ENCODE measurements around the gene PIMREG. TPM values are rescaled to one million over a fixed set of nuclear protein-coding genes. Genes with fewer than 3 reads are reported as not detected.

The PIMREG gene
- total RNA-seq, 1 donor from 2014 or later: 8.9 TPM

- Mint-ChIP-seq H3K27me3 (ENCODE audit: low read depth) (peaks cover 51% of the 10 kb centered on the region), H3K9me3 (peaks cover 17% of the 10 kb centered on the region), H3K4me1 (ENCODE audit: low read depth) (peaks cover 16% of the 10 kb centered on the region), H3K4me3 (ENCODE audit: low read depth) (no peak overlapping the region), H3K27ac (no peak overlapping the region), H3K36me3 (ENCODE audit: low read depth) (peaks cover 3% of the 10 kb centered on the region)
- no peak for DNase-seq (ENCODE audit: low spot score)
- intact Hi-C loops (cut with micrococcal nuclease): loop anchor here (10.0 kb wide), 3 partner anchors 52 to 722 kb away; no protein-coding TSS in a partner anchor
These were observed 17.7 kb upstream of the PIMREG start for GRCh38 chr17:6426356-6427101.

DNA sequence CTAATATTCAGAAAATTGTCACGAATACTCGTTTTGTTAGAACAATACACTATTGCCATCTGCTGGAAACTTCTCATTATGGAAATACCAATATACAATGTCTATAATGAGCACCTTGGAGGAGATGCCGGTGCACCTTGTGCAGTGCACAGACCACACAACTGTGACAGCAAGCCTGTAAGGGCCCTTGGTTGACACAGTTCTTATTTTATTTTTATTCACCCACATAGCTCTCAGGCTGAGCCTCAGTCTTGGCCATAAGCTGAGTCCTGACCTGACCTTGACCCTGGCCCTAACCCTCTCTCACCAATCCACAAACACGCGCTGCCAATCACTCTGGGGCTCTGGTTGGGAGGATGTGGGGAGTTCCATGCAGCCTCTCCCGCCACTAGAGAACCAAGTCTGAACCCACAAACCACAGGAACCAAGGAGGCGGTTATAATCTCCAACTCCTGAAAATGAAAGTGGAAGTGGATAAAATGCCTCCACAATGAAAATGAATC, 16.9 kb upstream of the PIMREG start:
- peaks cover 13% of the 10 kb centered on the region for H3K4me1 Mint-ChIP-seq (ENCODE audit: low read depth)
- DNase-seq (ENCODE audit: low spot score): peak; percentile 76
- H3K27ac Mint-ChIP-seq: no peak overlapping the region
- no peak overlapping the region for H3K4me3 Mint-ChIP-seq (ENCODE audit: low read depth)
- H3K36me3 Mint-ChIP-seq (ENCODE audit: low read depth): peaks cover 3% of the 10 kb centered on the region
- intact Hi-C loops (cut with micrococcal nuclease): loop anchor here (10.0 kb wide), 3 partner anchors 53 to 723 kb away; no protein-coding TSS in a partner anchor
- H3K27me3 Mint-ChIP-seq (ENCODE audit: low read depth): peaks cover 53% of the 10 kb centered on the region
- H3K9me3 Mint-ChIP-seq: peaks cover 21% of the 10 kb centered on the region

- Mint-ChIP-seq H3K4me3 (ENCODE audit: low read depth) (no peak overlapping the region), H3K4me1 (ENCODE audit: low read depth) (peaks cover 13% of the 10 kb centered on the region), H3K36me3 (ENCODE audit: low read depth) (peaks cover 3% of the 10 kb centered on the region), H3K27me3 (ENCODE audit: low read depth) (peaks cover 52% of the 10 kb centered on the region), H3K9me3 (peaks cover 21% of the 10 kb centered on the region), H3K27ac (no peak overlapping the region)
- no peak for DNase-seq (ENCODE audit: low spot score)
- intact Hi-C loops (cut with micrococcal nuclease): loop anchor here (1.0 to 10.0 kb wide), 4 partner anchors 8 to 724 kb away; no protein-coding TSS in a partner anchor
These were observed 15.9 kb upstream of the PIMREG start for GRCh38 chr17:6428207-6428965.

- Mint-ChIP-seq H3K27me3 (ENCODE audit: low read depth) (peaks cover 51% of the 10 kb centered on the region), H3K4me3 (ENCODE audit: low read depth) (no peak overlapping the region), H3K36me3 (ENCODE audit: low read depth) (peaks cover 3% of the 10 kb centered on the region), H3K4me1 (ENCODE audit: low read depth) (peaks cover 13% of the 10 kb centered on the region), H3K9me3 (peaks cover 21% of the 10 kb centered on the region), H3K27ac (no peak overlapping the region)
- no peak for DNase-seq (ENCODE audit: low spot score)
- intact Hi-C loops (cut with micrococcal nuclease): loop anchor here (10.0 kb wide), 3 partner anchors 54 to 724 kb away; no protein-coding TSS in a partner anchor
These were observed 15.0 kb upstream of the PIMREG start for GRCh38 chr17:6429266-6429665.

DNA sequence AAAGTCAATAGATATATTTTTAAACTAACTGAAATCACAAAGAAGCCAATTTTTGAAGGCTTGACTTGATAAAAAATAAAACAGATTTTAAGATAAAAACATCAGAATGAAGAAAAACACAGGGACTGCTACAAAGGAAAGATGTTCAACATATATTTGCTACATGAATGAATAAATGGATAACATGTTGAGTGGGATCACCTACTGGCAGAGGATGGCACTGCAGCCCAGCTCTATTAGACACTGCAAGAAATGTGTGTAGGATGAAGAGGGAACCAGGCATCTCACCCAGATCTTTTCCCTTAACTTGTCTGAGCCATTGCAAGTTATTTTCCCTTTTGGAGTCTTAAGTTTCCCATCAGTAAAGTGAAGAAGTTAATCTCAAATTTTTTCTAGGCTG, 13.5 kb upstream of the PIMREG start:
- peaks cover 13% of the 10 kb centered on the region for H3K4me1 Mint-ChIP-seq (ENCODE audit: low read depth)
- no peak for DNase-seq (ENCODE audit: low spot score)
- H3K27me3 Mint-ChIP-seq (ENCODE audit: low read depth): peaks cover 43% of the 10 kb centered on the region
- intact Hi-C loops (cut with micrococcal nuclease): no loop called here
- no peak overlapping the region for H3K27ac Mint-ChIP-seq
- peaks cover 21% of the 10 kb centered on the region for H3K9me3 Mint-ChIP-seq
- H3K4me3 Mint-ChIP-seq (ENCODE audit: low read depth): no peak overlapping the region
- peaks cover 3% of the 10 kb centered on the region for H3K36me3 Mint-ChIP-seq (ENCODE audit: low read depth)

DNA sequence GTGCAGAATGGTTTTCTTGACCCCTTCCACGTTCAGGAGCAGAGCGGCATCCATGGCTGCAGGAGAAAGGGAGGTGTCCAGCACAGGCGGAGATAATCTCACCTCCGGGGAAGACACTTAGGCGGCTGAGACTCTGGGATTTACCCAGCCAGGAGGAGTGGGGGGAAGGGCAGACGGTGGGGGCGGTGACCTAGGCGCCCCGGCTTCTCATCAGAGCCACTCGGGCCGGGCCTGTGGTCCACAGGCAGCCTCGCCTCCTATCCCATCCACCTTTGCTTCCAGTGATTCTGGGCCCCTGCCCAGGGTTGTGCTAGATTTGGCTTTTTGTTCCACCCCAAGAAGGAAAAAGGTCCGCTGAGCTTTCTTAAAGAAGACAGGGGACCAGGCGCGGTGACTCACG, 9.2 kb upstream of the PIMREG start, which contains the start of gene AIPL1:
TSS of gene AIPL1 (minus strand) at position 71 of the 400 bp plus-strand sequence. CDS start at position 54, 17 bp downstream.
- peaks cover 15% of the 10 kb centered on the region for H3K9me3 Mint-ChIP-seq
- intact Hi-C loops (cut with micrococcal nuclease): no loop called here

GRCh38 chr17:6435968-6436367, 8.3 kb upstream of the PIMREG start:
- intact Hi-C loops (cut with micrococcal nuclease): loop anchor here (1.0 kb wide), 1 partner anchor 8 kb away; no protein-coding TSS in a partner anchor
- Mint-ChIP-seq H3K4me1 (ENCODE audit: low read depth) (peaks cover 1% of the 10 kb centered on the region), H3K27ac (no peak overlapping the region), H3K36me3 (ENCODE audit: low read depth) (peaks cover 3% of the 10 kb centered on the region), H3K27me3 (ENCODE audit: low read depth) (peaks cover 58% of the 10 kb centered on the region), H3K4me3 (ENCODE audit: low read depth) (no peak overlapping the region), H3K9me3 (peaks cover 8% of the 10 kb centered on the region)
- peak; percentile 50 for DNase-seq (ENCODE audit: low spot score)

More for the DNA sequence above, 9.2 kb upstream of the PIMREG start, which contains the start of gene AIPL1:
- Mint-ChIP-seq H3K27ac (no peak within 1 kb of the TSS), H3K4me3 (ENCODE audit: low read depth) (no peak within 1 kb of the TSS), H3K4me1 (ENCODE audit: low read depth) (peaks cover 1% of the 10 kb centered on the region), H3K27me3 (ENCODE audit: low read depth) (peaks cover 55% of the 10 kb centered on the region), H3K36me3 (ENCODE audit: low read depth) (peaks cover 3% of the 10 kb centered on the region)
- DNase-seq (ENCODE audit: low spot score): no peak

DNA sequence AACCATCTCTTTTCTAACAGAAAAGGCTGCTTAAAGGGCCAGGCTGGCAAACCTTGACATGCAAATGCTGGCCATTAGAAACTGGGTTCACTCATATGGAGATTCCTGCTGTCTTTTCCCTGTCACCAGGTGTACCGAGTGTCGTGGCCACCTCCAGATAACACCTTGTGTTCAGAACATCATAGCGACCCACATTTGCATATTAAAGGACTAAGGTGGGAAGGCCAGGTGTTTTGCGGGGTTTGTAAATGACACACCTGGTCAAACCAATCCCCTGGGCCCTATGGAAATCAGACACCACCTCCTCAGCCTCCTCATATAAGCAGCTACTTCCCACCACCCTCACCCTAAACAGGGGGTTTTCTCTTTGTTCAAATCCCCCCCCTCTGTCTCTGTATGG, 6.8 kb upstream of the PIMREG start:
- Mint-ChIP-seq H3K27me3 (ENCODE audit: low read depth) (peaks cover 59% of the 10 kb centered on the region), H3K9me3 (no peaks in the 10 kb centered on the region), H3K36me3 (ENCODE audit: low read depth) (no peaks in the 10 kb centered on the region), H3K4me1 (ENCODE audit: low read depth) (peaks cover 1% of the 10 kb centered on the region), H3K27ac (no peak overlapping the region), H3K4me3 (ENCODE audit: low read depth) (no peak overlapping the region)
- intact Hi-C loops (cut with micrococcal nuclease): no loop called here
- no peak for DNase-seq (ENCODE audit: low spot score)

GRCh38 chr17:6437956-6438355, 6.3 kb upstream of the PIMREG start:
- Mint-ChIP-seq H3K4me1 (ENCODE audit: low read depth) (peaks cover 1% of the 10 kb centered on the region), H3K27me3 (ENCODE audit: low read depth) (peaks cover 58% of the 10 kb centered on the region), H3K27ac (no peak overlapping the region), H3K36me3 (ENCODE audit: low read depth) (no peaks in the 10 kb centered on the region), H3K4me3 (ENCODE audit: low read depth) (no peak overlapping the region), H3K9me3 (no peaks in the 10 kb centered on the region)
- intact Hi-C loops (cut with micrococcal nuclease): no loop called here
- no peak for DNase-seq (ENCODE audit: low spot score)

DNA sequence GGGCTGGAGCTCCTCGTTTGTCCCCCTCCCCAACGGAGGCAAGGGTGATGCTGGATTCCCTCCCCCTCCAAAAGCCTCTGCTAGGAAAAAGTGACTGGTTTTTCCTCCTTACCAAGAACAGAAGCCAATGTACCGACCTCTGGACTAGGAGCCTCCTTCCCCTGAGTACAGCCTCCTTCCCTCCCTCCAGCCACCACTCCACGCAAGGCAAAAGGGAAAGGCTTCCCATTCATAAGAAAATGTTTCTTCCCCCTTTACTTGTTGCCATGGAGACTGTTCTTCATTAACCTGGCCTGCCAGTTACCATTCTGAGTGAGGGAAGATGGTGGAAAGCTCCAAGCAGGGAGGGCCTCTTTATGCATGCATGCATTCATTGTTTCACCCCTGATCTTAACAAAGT, 4.3 kb upstream of the PIMREG start:
- Mint-ChIP-seq H3K4me3 (ENCODE audit: low read depth) (no peak overlapping the region), H3K27ac (no peak overlapping the region), H3K9me3 (no peaks in the 10 kb centered on the region), H3K4me1 (ENCODE audit: low read depth) (peaks cover 12% of the 10 kb centered on the region), H3K36me3 (ENCODE audit: low read depth) (peaks cover 2% of the 10 kb centered on the region), H3K27me3 (ENCODE audit: low read depth) (peaks cover 47% of the 10 kb centered on the region)
- intact Hi-C loops (cut with micrococcal nuclease): loop anchor here (10.0 kb wide), 1 partner anchor 205 kb away; the partner anchor contains the start of genes KIAA0753 and TXNDC17
- DNase-seq (ENCODE audit: low spot score): no peak

DNA sequence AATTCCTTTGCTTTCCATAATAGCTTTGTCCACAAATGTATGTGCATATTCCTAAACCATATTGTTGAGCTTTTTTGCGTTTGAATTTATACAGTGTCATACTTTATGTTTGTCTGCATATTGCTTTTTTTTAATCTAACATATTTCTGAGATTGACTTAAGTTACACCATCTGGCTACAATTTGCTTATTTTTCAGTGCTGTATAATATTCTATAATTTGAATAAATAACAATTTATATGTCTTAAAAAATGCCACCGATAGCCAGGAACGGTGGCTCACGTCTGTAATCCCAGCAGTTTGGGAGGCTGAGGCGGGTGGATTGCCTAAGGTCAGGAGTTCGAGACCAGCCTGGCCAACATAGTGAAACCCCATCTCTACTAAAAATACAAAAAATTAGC, 1.5 kb upstream of the PIMREG start:
- Mint-ChIP-seq H3K36me3 (ENCODE audit: low read depth) (peaks cover 7% of the 10 kb centered on the region), H3K9me3 (no peaks in the 10 kb centered on the region), H3K4me1 (ENCODE audit: low read depth) (peaks cover 11% of the 10 kb centered on the region), H3K27ac (no peak overlapping the region), H3K27me3 (ENCODE audit: low read depth) (peaks cover 33% of the 10 kb centered on the region), H3K4me3 (ENCODE audit: low read depth) (no peak overlapping the region)
- DNase-seq (ENCODE audit: low spot score): no peak
- intact Hi-C loops (cut with micrococcal nuclease): loop anchor here (10.0 kb wide), 1 partner anchor 202 kb away; the partner anchor contains the start of genes KIAA0753 and TXNDC17

DNA sequence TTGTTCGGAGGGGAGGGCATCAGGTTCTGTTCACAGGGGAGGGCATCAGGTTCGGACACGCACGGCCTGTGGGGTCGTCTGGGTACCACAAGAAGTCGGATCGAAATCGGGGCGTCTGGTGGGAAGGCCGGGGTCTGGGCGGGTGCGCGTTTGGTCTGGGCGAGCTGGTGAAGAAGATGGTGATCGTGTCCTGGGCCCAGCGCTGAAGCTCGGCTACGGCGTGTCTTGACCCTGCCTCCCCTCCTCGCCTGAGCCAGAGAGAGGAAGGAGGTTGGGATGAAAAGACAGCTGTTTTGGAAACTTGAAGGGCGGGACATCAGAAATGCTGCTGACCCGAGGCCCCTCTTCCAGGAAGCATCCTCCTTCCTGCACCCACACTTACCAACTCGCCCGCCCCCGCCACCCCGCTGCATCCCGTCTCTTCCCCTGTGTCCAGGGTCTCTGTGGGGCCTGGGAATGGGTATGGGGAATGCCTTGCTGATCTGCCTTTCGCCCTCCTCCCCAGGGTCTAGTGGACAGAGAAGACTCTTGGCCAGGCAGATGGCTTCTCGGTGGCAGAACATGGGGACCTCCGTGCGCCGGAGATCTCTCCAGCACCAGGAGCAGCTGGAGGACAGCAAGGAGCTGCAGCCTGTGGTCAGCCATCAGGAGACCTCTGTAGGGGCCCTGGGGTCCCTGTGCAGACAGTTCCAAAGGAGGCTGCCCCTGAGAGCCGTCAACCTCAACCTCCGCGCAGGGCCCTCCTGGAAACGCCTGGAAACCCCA, 498 bp downstream of the PIMREG start:
- peaks cover 11% of the 10 kb centered on the region for H3K4me1 Mint-ChIP-seq (ENCODE audit: low read depth)

More for the DNA sequence above, 498 bp downstream of the PIMREG start:
- Mint-ChIP-seq H3K4me3 (ENCODE audit: low read depth) (peak overlapping the region; percentile 95), H3K36me3 (ENCODE audit: low read depth) (peaks cover 7% of the 10 kb centered on the region), H3K27ac (peak overlapping the region; percentile 10), H3K27me3 (ENCODE audit: low read depth) (peaks cover 22% of the 10 kb centered on the region), H3K9me3 (no peaks in the 10 kb centered on the region)
- intact Hi-C loops (cut with micrococcal nuclease): loop anchor here (10.0 kb wide), 1 partner anchor 200 kb away; the partner anchor contains the start of genes KIAA0753 and TXNDC17
- DNase-seq (ENCODE audit: low spot score): no peak

Measured in activated T-helper 2 cell treated with anti-CD3 and anti-CD28 coated beads, Interferon-gamma antibody, Interleukin-2, Interleukin-4, amounts not matched to agents 10 μg/mL and 5 μg/mL and 100 μg/mL, durations not matched to agents 14 hours and 24 hours and 36 hours (primary cell).